HL-60 (cell line): ENCODE measurements around the gene YWHAG.

Experiments used
- DNase-seq, 2 experiments: peaks; one replicate each; pipeline ENCODE4 v3.0.0-alpha.2; 2010 to 2020; ENCODE audit warnings: low read depth in 1 of 2, low spot score in 1 of 2
- H3K27ac ChIP-seq: fragments of 250-450 bp; sonication (Bioruptor Pico); replicated peaks from 2 replicates; pipeline ENCODE4 v1.5.1; 2020; ENCODE audit warnings: mild to moderate bottlenecking, moderate library complexity
- H3K27me3 ChIP-seq: fragments of 250-450 bp; sonication (Bioruptor Pico); 2 replicates; pipeline ENCODE4 v1.5.1; 2021; ENCODE audit warnings: mild to moderate bottlenecking, moderate library complexity; ENCODE audit not compliant: insufficient read depth, poor library complexity, severe bottlenecking
- H3K4me3 ChIP-seq: replicated peaks from 2 replicates; pipeline ENCODE4 v1.5.1; 2011; ENCODE audit warnings: mild to moderate bottlenecking, control low read depth, low read length; ENCODE audit not compliant: insufficient read depth
- CTCF ChIP-seq: IDR thresholded peaks from one replicate; pipeline ENCODE4 v1.5.1; 2011; ENCODE audit warnings: low read length, control low read depth, inconsistent platforms; ENCODE audit not compliant: insufficient read depth
- GABPA ChIP-seq: IDR thresholded peaks from 2 replicates; pipeline ENCODE4 v1.6.1; 2012; ENCODE audit warnings: low read depth
- POLR2AphosphoS5 ChIP-seq: IDR thresholded peaks from 2 replicates; pipeline ENCODE4 v1.6.1; 2012; ENCODE audit warnings: low read depth
- REST ChIP-seq: IDR thresholded peaks from 2 replicates; pipeline ENCODE4 v1.6.1; 2012; ENCODE audit warnings: low read depth; ENCODE audit not compliant: insufficient replicate concordance
- SPI1 ChIP-seq: IDR thresholded peaks from 2 replicates; pipeline ENCODE4 v1.6.1; 2012; ENCODE audit warnings: low read depth, mild to moderate bottlenecking, borderline replicate concordance

Gene YWHAG

GRCh38 chr7:76281006-76281705 lies 77.6 kb downstream of the YWHAG start:
- peaks cover 25% of the 10 kb centered on the region for H3K27me3 ChIP-seq
- DNase-seq = no peak
- no peak overlapping the region for H3K4me3 ChIP-seq
- TF ChIP-seq GABPA (no peak), SPI1 (no peak), POLR2AphosphoS5 (no peak), REST (no peak), CTCF (no peak)
- no peak overlapping the region for H3K27ac ChIP-seq

GRCh38 chr7:76280408-76280807 lies 78.4 kb downstream of the YWHAG start:
- DNase-seq = no peak
- H3K4me3 ChIP-seq = no peak overlapping the region
- TF ChIP-seq GABPA (no peak), REST (no peak), SPI1 (no peak), POLR2AphosphoS5 (no peak), CTCF (no peak)
- peaks cover 25% of the 10 kb centered on the region for H3K27me3 ChIP-seq
- no peak overlapping the region for H3K27ac ChIP-seq

- no peak overlapping the region for H3K27ac ChIP-seq
- H3K4me3 ChIP-seq = no peak overlapping the region
- TF ChIP-seq SPI1 (no peak), REST (no peak), GABPA (no peak), POLR2AphosphoS5 (no peak), CTCF (no peak)
- no peak for DNase-seq
- peaks cover 18% of the 10 kb centered on the region for H3K27me3 ChIP-seq
These were observed 80.3 kb downstream of the YWHAG start for GRCh38 chr7:76278540-76278939.
